ENCODE measurements around the gene ITGAX. TPM values are rescaled to one million over a fixed set of nuclear protein-coding genes. Genes with fewer than 3 reads are reported as not detected.

The ITGAX gene
- total RNA-seq, 1 experiment from 2014 or later, result not detected

DNA sequence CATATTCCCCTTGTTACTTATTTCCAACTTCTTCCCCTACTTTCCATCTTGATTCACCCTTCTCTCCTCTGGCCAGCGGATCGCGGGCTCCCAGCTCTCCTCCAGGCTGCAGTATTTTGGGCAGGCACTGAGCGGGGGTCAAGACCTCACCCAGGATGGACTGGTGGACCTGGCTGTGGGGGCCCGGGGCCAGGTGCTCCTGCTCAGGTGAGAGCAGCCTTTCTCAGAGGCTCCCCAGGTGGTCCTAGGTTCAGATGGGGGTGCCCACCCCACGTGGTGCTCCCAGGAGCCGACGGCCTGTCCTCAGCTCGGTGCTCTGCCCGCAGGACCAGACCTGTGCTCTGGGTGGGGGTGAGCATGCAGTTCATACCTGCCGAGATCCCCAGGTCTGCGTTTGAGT lies 16.0 kb downstream of the ITGAX start:
- no peak overlapping the region for H3K27ac Mint-ChIP-seq (ENCODE audit: unreplicated experiment)

DNA sequence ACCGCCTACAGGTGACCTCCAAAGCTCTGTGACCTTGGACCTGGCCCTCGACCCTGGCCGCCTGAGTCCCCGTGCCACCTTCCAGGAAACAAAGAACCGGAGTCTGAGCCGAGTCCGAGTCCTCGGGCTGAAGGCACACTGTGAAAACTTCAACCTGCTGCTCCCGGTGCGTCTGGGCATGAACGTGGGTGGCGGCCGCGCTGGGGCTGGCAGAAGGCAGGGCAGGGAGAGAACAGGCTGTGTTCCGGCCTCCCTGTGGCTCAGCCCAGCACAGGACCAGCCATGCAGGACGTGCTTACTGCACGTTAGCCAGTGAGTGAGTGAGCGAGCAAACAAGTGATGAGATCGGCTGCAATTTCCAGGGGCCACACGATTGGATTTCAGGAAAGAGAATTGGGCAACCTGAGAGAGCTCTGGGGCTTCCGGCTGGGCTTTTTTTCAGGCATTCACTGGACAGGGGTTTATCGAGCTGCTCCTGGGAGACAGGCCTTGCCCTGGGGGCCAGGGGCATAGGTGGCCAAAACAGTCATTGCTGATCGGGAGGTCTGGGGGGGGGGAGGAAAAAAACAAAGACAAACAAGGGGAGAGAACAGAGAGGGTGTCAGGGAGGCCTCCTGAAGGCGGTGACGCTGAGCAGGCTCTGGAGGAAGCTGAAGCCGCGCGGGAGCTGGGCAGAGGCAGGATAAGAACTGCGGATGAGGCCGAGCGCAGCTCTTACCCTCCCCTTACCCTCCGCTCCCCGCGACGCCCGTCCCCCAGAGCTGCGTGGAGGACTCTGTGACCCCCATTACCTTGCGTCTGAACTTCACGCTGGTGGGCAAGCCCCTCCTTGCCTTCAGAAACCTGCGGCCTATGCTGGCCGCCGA lies 16.9 kb downstream of the ITGAX start:
- Histone ChIP-seq H3K4me3 (ENCODE audit: low read depth, low read length) (no peak overlapping the region), H3K9me3 (no peaks in the 10 kb centered on the region), H3K4me1 (no peaks in the 10 kb centered on the region), H3K36me3 (ENCODE audit: control insufficient read depth, insufficient read depth, low read length) (no peaks in the 10 kb centered on the region), H3K27me3 (replicated peaks; ENCODE audit: control insufficient read depth, insufficient read depth, low read length) (no peaks in the 10 kb centered on the region)
- Mint-ChIP-seq H3K4me3 (ENCODE audit: unreplicated experiment) (no peak overlapping the region), H3K36me3 (ENCODE audit: insufficient read depth, unreplicated experiment) (no peaks in the 10 kb centered on the region), H3K9me3 (ENCODE audit: unreplicated experiment) (no peaks in the 10 kb centered on the region), H3K27me3 (ENCODE audit: insufficient read depth, unreplicated experiment) (peaks cover 3% of the 10 kb centered on the region), H3K27ac (ENCODE audit: unreplicated experiment) (no peak overlapping the region), H3K4me1 (ENCODE audit: low read depth, unreplicated experiment) (no peaks in the 10 kb centered on the region)
- DNase-seq, result no peak
- POLR2A ChIA-PET, result no interaction called here
- TF ChIP-seq, protein P1, sequence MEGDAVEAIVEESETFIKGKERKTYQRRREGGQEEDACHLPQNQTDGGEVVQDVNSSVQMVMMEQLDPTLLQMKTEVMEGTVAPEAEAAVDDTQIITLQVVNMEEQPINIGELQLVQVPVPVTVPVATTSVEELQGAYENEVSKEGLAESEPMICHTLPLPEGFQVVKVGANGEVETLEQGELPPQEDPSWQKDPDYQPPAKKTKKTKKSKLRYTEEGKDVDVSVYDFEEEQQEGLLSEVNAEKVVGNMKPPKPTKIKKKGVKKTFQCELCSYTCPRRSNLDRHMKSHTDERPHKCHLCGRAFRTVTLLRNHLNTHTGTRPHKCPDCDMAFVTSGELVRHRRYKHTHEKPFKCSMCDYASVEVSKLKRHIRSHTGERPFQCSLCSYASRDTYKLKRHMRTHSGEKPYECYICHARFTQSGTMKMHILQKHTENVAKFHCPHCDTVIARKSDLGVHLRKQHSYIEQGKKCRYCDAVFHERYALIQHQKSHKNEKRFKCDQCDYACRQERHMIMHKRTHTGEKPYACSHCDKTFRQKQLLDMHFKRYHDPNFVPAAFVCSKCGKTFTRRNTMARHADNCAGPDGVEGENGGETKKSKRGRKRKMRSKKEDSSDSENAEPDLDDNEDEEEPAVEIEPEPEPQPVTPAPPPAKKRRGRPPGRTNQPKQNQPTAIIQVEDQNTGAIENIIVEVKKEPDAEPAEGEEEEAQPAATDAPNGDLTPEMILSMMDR (IDR thresholded peaks at IDR 0.05; ENCODE audit: insufficient read depth in 1 of 2, low read depth in 1 of 2, low read length in 1 of 2, severe bottlenecking in 1 of 2, unreplicated experiment in 1 of 2), result no peak
- intact Hi-C loops (cut with micrococcal nuclease; ENCODE audit: unreplicated experiment), result no loop called here
- BruUV-seq (replicated peaks), result no TSS peak
- CTCF ChIA-PET, result no interaction called here

More for the DNA sequence above, 16.0 kb downstream of the ITGAX start:
- no peak for DNase-seq
- H3K27me3 Mint-ChIP-seq (ENCODE audit: insufficient read depth, unreplicated experiment), result peaks cover 3% of the 10 kb centered on the region
- TF ChIP-seq, protein P1 (IDR thresholded peaks at IDR 0.05; ENCODE audit: insufficient read depth in 1 of 2, low read depth in 1 of 2, low read length in 1 of 2, severe bottlenecking in 1 of 2, unreplicated experiment in 1 of 2), result no peak
- no peaks in the 10 kb centered on the region for H3K4me1 Mint-ChIP-seq (ENCODE audit: low read depth, unreplicated experiment)
- no peak overlapping the region for H3K4me3 Mint-ChIP-seq (ENCODE audit: unreplicated experiment)
- Histone ChIP-seq H3K36me3 (ENCODE audit: control insufficient read depth, insufficient read depth, low read length) (no peaks in the 10 kb centered on the region), H3K9me3 (no peaks in the 10 kb centered on the region), H3K4me1 (no peaks in the 10 kb centered on the region), H3K4me3 (ENCODE audit: low read depth, low read length) (no peak overlapping the region), H3K27me3 (replicated peaks; ENCODE audit: control insufficient read depth, insufficient read depth, low read length) (no peaks in the 10 kb centered on the region)
- H3K36me3 Mint-ChIP-seq (ENCODE audit: insufficient read depth, unreplicated experiment), result no peaks in the 10 kb centered on the region
- H3K9me3 Mint-ChIP-seq (ENCODE audit: unreplicated experiment), result no peaks in the 10 kb centered on the region
- BruUV-seq (replicated peaks), result no TSS peak
- POLR2A ChIA-PET, result no interaction called here
- intact Hi-C loops (cut with micrococcal nuclease; ENCODE audit: unreplicated experiment), result no loop called here
- CTCF ChIA-PET, result no interaction called here

DNA sequence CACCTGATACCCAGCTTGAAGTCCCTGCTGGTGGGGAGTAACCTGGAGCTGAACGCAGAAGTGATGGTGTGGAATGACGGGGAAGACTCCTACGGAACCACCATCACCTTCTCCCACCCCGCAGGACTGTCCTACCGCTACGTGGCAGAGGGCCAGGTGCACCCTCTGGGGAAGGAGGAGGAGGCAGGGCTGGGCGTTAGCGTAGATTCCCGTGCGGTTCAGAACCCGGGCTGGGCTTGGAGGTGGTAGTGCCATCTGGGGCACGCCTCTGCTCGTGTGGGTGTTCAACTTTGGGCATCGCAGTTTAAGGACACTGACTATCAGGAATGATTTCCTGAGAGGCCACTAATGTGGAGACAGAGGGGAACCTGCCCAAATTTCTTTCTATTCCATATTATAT lies 18.3 kb downstream of the ITGAX start:
- Histone ChIP-seq H3K4me1 (no peaks in the 10 kb centered on the region), H3K36me3 (ENCODE audit: control insufficient read depth, insufficient read depth, low read length) (no peaks in the 10 kb centered on the region), H3K27me3 (replicated peaks; ENCODE audit: control insufficient read depth, insufficient read depth, low read length) (no peaks in the 10 kb centered on the region), H3K4me3 (ENCODE audit: low read depth, low read length) (no peak overlapping the region), H3K9me3 (no peaks in the 10 kb centered on the region)
- CTCF ChIA-PET, result no interaction called here
- no peak for DNase-seq
- Mint-ChIP-seq H3K27ac (ENCODE audit: unreplicated experiment) (no peak overlapping the region), H3K4me3 (ENCODE audit: unreplicated experiment) (no peak overlapping the region), H3K27me3 (ENCODE audit: insufficient read depth, unreplicated experiment) (peaks cover 8% of the 10 kb centered on the region), H3K9me3 (ENCODE audit: unreplicated experiment) (no peaks in the 10 kb centered on the region), H3K4me1 (ENCODE audit: low read depth, unreplicated experiment) (no peaks in the 10 kb centered on the region), H3K36me3 (ENCODE audit: insufficient read depth, unreplicated experiment) (no peaks in the 10 kb centered on the region)
- intact Hi-C loops (cut with micrococcal nuclease; ENCODE audit: unreplicated experiment), result no loop called here
- BruUV-seq (replicated peaks), result no TSS peak
- POLR2A ChIA-PET, result no interaction called here
- TF ChIP-seq, protein P1 (IDR thresholded peaks at IDR 0.05; ENCODE audit: insufficient read depth in 1 of 2, low read depth in 1 of 2, low read length in 1 of 2, severe bottlenecking in 1 of 2, unreplicated experiment in 1 of 2), result no peak
